ENCODE data around the gene SERINC1.
A peak's percentile ranks its signal among the peaks of the same experiment; 100 is the strongest.

The SERINC1 gene

DNA sequence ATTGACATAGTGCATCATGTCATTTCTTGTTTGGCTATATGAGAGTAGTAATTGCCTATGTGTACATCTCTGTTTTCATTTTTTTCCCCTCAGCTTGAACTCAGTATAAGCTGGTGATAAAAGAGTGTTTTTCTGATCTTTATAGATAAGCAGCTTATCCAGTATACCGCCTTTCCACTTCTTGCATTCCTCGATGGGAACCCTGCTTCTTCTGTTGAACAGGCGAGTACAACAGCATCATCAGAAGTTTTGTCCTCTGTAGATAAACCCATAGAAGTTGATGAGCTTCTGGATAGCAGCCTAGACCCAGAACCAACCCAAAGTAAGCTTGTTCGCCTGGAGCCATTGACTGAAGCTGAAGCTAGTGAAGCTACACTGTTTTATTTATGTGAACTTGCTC, 39.8 kb downstream of the SERINC1 start:
- DNase-seq: no peak

DNA sequence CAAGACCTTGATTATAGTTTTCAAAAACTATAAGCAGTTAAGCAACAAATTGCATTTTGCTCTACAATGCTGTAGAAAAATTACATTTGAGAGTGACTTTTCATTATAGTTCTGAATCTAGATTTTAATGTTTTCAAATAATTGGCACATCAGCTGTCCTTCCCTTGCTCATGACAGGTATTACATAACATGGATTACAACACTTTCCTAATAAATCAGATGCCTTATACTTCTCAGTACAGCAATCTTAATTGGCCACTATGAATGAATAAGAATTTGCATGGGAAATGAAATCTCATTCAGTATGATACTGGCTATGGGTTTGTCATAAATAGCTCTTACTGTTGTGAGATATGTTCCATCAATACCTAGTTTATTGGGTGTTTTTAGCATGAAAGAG, 42.3 kb downstream of the SERINC1 start:
- DNase-seq: no peak

DNA sequence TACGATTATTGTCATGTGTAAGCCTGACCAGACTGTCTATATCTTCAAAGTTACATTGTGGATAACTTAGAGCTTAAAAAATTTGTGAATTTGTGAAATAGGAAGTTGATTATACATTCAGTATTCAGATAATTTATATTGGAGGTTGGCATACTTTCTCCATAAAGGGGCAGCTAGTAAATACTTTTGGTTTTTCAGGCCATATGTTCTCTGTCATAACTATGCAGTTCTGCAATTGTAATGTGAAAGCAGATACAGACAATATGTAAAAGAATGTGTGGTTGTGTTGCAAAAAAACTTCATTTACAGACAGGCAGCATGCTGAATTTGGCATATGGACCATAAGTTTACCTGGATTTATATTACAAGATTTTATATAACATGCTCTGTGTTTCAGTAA, 42.8 kb downstream of the SERINC1 start:
- DNase-seq: no peak

DNA sequence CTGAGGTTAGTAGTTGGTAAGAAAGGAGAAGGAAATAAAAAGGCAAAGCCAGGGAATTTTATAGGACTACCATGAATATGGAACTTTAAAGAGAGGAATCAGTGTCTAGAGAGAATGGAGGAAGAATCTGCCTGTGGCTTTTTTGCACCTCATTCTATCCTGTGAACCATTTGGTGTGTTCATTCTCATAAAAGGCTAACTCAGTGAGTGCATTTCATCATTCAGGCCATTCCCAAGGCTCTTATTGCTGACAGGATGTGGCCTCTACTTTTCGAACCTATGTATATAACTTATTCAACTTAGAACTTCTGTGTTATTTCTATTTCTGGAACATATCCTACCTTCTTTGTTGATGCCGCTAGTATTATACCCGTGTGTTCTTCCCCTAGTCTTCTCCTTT, 45.0 kb downstream of the SERINC1 start:
- DNase-seq: no peak

DNA sequence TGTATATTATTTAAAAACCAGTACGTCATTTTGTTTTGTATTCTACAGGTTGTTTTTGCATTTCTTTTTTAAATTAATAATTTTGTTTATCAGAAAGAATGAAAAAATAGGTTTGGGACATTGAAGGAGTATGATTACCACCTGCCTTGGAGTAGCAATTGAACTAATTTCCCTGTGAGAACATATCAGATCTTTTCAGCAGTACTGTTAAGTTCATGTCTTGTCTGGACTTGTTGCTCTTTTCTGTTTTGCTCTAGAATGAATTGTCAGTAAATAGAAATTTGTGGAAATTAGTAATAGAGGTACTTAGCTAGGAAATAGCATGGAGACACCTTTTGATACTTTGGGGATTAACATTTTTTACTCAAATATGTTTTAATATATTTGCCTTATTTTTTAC, 47.9 kb downstream of the SERINC1 start:
- DNase-seq: no peak

DNA sequence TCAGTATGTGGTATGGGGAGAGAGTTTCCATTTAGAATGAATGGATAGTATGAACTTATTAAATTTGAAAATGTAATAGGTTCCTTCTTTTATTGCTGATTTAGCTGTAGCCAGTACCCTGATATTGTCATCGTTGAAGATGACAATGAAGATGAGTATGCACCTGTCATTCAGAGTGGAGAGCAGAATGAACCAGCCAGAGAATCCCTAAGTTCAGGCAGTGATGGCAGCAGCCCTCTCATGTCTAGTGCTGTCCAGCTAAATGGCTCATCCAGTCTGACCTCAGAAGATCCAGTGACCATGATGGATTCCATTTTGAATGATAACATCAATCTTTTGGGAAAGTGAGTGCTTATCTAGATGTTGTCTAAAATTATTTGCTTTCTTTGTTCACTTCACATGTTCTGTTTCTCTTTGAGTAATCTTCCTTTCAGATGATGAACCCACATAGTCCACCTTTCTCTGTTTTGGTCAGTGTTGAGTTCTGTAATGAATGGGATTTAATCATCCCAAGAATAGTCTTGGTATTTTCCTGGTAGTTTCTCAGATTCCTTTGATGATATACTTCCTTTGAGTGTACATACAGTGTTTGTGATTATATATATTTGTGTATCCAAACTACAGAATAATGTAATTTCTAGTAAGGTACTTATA, 48.9 kb downstream of the SERINC1 start:
- DNase-seq: no peak

DNA sequence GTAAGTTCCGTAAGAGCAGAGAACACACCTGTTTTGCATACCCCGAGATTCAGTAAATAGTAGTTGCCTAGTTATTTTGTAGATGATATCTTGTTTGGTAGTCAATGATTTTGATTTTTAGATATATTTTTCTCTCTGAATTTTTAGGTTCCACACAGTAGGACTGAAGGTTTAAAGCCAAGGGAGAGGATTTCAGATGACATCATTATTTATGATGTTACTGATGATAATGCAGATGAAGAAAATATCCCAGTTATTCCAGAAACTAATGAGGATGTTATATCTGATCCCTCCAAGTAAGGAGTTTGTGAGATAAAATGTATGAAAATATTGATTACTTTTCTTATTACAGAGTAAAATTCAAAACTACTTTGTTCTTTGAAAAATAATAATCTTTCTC, 49.6 kb downstream of the SERINC1 start:
- DNase-seq: no peak

DNA sequence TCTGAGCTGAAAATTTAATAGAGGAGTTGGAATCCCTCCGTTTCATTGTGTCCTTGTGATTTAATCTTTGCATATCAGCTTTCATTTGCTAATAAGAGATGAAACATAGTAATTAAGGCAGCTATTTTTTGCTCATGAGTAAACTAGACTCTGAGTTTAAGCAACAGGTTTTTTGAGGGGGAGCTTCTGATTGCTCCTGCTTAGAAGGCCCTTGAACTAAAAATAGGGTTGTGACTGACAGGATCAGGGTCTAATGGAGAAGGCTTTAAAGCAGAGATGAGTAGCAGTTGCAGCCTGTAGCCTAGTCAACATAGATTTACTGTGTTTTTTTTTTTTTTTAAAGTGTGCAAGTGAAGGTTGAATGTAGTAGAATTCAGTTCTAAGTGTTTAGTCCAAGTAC, 54.8 kb downstream of the SERINC1 start:
- no peak for DNase-seq

DNA sequence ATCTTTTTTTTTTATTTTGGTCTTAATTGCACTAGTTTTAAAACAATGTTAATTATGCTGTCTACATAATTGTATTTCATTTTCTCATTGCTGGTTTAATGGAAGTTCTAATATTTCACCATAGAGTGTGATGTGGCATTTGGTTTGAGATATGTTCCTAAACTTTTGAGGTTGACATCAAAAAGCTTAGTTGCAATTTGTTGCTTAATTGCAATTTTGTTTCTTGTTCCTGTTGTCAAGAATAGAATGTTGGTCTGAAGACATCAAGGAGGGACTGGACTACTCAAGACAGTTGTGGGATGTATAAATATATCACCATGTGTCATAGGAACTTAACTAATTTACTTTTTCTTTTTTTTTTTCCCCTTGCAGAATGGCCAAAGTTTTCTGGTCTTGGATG, 59.6 kb downstream of the SERINC1 start:
- DNase-seq: no peak

DNA sequence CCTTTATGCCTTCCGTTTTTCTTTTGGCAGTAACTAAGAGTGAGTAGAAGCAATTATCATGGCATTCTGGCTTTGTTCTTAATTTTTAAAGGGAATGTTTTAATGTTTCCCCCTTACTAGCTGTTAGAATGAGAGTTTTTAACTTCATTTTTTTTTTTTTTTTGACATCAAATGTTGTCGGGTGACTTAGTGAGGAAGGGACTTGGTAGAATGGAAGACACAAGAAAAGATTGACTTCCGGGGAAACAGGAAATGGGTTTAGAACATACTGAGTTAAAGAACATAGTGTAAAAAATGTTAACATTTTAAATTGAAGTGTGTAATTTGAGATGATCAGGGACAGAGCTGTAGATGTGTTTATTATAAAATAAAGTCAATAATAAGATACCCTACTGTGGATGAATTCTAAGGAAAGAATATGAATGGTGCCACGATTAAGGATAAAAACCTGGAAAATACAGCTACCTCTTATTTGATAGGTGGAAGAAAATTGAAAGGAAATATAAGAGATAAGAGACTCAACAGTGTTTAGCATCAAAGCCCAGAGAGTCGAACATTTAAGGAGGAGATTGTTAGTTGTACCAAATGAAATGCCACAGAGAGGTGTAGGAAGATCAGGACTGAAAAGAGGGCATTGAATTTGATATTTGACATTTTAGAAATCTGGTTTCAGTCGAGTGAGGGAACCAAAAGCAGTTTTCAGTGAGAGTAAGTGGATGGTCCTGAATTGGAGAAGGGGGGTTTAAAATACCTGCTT, 62.7 kb downstream of the SERINC1 start:
- DNase-seq: no peak

DNA sequence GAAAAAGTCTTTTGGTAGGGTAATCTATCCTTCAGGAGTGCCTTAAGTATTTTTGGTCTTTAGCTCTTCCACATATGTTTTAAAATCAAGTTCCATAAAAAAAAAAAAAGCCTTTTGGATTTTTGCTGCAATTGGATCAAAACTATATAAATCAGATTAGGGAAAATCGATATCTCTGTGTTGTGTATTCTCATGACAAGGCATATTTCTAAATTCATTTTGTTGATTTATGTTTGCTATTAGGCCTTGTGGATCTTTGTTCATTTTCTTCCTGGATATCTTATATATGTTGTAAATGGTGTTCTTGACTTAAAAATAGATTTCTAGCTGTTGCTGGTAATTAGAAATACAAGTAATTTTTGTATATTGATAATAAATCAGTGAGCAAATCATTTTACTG, 63.4 kb downstream of the SERINC1 start:
- no peak for DNase-seq

DNA sequence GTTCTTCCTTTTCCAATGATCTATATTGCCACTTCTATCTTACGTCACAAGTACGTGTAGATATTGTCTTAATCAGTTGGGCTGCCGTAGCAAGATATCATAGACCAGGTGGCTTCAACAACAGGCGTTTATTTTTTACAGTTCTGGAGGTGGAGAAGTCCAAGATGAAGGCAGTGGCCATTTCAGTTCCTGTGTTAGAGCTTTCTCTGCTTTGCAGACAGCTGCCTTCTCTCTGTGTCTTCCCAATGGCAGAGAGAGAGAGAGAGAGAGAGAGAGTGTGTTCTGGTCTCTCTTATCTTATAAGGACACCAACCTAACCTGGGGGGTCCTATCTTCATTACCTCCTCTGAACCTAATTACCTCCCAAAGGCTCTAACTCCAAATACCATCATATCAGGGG, 63.9 kb downstream of the SERINC1 start:
- no peak for DNase-seq

DNA sequence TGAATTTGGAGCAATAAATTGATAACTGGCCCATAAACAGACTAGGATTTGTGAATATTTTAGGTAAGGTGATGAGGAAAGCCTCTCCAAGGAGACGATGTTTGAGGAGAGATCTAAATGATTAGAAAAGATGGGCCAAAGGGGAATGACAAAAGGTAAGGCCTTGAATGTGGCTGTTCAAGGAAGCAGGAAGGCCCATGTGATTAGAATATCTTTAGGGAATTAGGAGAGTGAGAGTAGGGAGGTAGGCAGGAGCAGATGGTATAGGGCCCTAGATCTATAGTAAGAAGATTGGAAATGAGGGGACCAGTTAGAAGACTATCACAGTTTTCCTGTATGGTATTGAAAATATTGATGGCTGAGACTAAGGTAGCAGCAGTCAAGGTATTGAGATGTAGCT, 65.4 kb downstream of the SERINC1 start:
- no peak for DNase-seq

DNA sequence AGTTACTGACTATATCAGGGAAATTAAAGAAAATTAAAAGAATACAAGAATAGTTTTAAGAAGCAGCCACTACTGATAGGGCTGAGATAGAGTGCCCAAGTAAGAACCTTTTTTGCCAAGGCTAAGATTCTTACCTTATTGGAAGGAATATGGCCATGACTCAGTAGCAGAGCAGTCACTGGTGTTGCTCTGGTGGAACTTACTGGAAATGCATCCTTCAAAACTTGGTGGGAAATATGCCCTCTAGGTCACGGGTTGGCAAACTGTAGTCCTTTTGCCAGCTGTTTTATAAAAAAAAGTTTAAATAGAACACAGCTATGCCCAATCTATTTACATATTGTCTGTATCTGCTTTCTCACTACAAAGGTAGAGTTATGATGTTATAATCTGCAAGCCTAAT, 66.2 kb downstream of the SERINC1 start:
- DNase-seq: no peak

DNA sequence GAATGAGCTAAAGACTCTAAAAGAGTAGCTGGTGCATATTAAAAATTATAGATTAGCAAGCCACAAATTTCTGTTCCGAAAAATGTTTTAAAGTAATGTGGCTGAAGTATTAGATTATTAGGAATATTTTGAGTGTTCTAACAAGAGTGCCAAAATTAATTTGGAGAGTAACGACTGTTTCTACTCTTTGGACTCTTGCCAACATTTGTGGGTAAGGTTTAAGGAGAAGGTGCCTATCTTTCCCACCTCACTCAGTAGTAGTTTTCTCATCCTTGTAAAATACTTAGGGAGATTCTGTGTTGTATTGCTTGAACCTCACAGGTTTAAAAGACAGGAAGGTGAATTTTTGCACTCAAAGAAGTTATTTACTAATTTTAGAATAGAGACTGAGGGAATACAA, 67.2 kb downstream of the SERINC1 start:
- DNase-seq: no peak

DNA sequence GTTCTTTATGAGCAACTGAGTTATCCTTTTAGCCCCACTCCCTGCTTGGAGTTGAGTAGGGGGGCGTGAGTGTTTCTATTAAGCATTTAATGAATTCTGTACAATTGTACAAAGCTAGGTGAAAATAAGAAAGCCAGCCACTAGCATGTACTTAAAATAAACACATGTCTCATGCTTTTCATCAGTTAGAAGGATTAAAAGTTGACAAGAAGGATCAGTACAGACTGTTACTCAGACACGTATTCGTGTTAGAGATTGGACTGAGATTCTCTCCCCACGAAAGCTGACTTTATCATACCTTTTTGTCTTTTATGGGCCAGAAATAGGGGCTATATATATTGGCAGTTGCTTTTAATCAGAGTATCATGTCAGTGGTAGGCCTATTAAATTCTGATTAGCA, 70.5 kb downstream of the SERINC1 start:
- DNase-seq: no peak

DNA sequence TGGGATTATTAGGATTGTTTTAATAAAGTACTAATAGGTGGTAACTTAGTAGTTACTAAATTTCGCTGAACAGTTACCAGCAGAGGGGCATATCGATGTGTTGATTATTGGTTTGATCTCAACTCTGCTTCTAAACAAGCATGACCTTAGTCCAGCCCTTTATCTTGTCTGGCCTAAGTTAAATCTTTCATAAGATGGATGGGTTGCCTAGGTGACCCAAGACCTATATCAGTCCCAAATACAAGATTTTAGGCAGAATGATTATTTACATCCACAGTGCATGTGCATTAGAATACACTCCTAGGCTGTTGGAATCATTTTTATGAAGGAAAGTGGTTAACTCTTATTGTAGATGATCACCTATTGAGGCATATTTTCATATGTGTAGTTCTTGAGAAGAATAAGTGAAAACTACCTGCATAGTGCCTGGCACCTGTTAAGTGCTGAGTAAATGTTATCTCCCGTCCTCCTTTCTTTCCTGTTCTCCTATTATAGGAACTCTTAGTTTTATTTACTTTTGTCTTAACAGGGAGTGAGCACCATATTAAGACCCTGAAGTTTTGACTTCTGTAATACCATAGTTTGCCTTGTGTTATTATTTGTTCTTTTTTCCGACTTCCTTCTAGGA, 71.0 kb downstream of the SERINC1 start:
- DNase-seq: no peak

DNA sequence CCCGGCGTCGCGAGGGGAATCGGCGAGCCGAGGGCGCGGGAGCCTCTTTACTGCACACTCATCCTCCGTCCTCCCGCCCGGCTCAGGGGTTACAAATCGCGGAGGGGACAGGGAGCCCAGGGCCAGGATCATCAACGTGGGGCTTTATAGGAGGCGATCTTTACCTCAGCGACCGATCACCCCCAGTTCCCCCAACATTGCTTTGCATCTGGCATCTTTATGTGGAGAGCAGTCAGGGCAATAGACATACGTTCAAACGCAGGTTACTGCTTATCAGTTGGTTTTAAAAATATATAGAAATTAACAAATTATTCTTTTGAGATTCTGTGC, 71.5 kb downstream of the SERINC1 start:
- DNase-seq: no peak

DNA sequence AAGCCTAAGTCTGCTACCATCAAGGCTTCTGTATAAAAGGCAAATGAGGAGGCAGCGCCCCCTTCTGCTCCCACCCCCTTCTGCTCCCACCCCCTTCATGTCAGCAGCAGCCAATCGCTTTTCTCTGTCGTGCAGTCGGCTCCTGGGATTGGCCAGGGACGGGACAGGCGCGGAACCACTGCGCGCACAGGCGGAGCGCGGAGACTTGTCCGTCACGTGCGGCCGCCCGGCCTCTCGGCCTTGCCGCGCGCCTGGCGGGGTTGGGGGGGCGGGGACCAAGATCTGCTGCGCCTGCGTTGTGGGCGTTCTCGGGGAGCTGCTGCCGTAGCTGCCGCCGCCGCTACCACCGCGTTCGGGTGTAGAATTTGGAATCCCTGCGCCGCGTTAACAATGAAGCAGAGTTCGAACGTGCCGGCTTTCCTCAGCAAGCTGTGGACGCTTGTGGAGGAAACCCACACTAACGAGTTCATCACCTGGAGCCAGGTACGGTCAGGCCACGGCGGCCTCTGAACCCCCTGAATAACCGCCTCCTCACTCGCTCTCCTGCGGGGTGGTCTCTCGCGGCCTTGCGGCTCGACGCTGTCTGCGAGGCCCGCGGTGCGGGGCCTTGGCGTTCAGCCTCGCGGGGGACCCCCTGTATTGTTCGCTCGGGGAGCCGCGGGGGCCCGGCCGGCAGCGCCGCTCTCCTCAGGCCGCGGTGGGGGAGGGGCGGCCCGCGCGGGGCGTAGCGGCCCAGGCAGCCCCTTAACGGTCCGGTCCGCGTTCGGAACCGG, 72.1 kb downstream of the SERINC1 start, which contains the start of gene HSF2:
TSS of gene HSF2 (plus strand) at position 305 of the 773 bp plus-strand sequence. CDS start at position 391, 86 bp downstream.
- DNase-seq: peak; percentile 96

DNA sequence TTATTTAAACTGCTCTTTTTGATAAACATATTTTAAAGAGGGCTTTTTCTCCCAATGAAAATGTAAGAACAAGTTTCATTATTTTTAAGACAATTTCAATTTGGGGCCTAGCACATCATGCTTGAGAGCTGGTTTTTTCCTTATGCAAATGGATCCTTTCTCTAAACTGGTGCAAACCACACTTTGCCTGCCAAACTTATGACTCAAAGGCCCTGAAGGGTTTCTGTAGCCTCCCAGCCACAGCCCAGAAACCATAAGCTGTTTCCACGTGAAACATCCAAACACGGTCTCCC, 72.6 kb downstream of the SERINC1 start:
- no peak for DNase-seq

DNA sequence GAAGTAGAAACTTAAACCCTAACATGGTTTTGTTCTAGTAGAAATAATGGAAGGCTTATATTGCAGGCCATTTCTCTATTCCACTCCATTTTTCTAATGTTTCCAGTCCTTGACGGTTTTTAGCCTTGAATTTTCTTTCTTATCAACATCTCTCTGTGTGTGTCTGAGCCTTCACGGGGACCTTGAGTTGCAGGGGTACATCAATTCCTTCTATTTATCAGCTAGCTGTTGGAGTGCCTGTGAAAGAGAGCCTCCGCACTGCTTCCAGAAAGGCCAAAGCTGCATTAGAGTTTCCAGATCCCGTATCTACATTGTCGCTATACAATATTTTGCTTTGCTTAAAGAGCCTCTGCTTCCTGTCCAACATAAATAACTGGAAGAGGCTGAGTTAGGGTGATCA, 77.6 kb downstream of the SERINC1 start:
- no peak for DNase-seq

DNA sequence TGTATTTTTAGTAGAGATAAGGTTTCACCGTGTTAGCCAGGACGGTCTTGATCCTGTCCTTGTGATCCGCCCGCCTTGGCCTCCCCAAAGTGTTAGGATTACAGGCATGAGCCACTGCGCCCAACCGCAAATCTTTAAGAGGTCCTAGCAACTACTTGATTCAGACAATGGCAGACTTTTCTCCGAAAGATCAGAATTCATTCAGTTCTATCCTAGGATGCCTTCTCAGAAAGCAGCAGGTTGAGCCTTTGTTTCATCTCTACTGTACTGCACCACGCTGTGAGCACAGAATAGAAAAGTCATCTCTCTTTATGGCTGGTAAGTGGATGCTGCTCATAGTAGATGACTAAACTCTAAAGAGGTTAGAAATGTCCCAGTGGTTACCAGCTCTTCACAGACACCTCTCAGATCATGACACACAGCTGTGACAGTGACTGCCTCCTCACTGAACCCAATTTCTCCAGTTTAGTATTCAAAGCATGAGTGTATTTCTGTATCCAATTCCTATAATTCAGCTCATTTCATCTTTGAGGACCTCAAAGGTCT, 78.2 kb downstream of the SERINC1 start:
- no peak for DNase-seq

All from DMS79 (cell line).